Left colon (tissue), 2 donors: ENCODE data around the gene AMOT. TPM values are rescaled to one million over a fixed set of nuclear protein-coding genes. Genes with fewer than 3 reads are reported as not detected.

Experiments used
- ATAC-seq: fragments of 200-7000 bp; cut with Tn5 transposase; one replicate; pipeline ENCODE4 v1.9.1; 2020; ENCODE audit warnings: mild to moderate bottlenecking, moderate library complexity
- DNase-seq, 2 donors: peaks; one replicate each; pipeline ENCODE4 v3.0.0-alpha.2; 2020
- intact Hi-C, 2 donors: fragments of 100-400 bp; cut with DNase I in 1 of 2; cut with micrococcal nuclease in 1 of 2; formaldehyde crosslinking; loops; one replicate each; pipeline versions ENCODE4 v1.11.2 to v1.14.0; 2022; cut with DNase I, micrococcal nuclease
- total RNA-seq, 2 donors: library from RNA; stranded (reverse); fragmentation: NEBNext Ultra II Directional; extraction: Animal tissue kit (Norgen Biotek cat#: 25700); gene quantifications; one replicate each; pipeline ENCODE4 v1.2.1, GENCODE V29; 2021
- donor health status: DM: no; HTN: no; CAD: no.
- donor health status: DM: yes; HTN: yes; CAD: no.

Gene AMOT
- total RNA-seq, 2 donors from 2014 or later: 16.1 to 22.3 TPM

- no peak for ATAC-seq
- no peak for DNase-seq
- intact Hi-C loops: no loop called here
Measured at GRCh38 chrX:112841820-112842157, 1.2 kb upstream of the AMOT start.

GRCh38 chrX:112841114-112841819 lies 636 bp upstream of the AMOT start:
- intact Hi-C loops: no loop called here
- peak; percentile 82 to 87 for DNase-seq
- peak; percentile 89 for ATAC-seq

- ATAC-seq: no peak
- intact Hi-C loops: no loop called here
- no peak for DNase-seq
Measured at GRCh38 chrX:112839856-112840255, 775 bp downstream of the AMOT start.

DNA sequence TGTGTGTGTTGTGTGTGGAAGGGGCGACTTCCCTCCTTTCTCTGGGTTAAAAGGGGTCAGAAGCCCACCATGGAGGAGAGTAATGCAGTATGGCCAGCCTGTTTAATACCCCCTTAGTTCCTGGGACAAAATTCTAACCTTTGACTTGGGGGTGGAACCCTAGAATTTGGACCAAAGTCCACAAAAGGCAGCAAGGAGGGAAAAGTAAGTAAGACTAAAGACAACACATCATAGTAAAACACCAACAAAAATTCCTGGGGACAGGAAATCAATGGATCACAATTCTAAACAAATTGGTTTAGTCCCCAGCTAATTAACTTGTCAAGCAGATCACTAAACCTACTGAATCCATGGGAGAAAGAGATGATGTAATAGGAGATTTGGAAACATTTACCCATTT lies 3.1 kb downstream of the AMOT start:
- ATAC-seq (no peak), DNase-seq (no peak)
- intact Hi-C loops: no loop called here

DNA sequence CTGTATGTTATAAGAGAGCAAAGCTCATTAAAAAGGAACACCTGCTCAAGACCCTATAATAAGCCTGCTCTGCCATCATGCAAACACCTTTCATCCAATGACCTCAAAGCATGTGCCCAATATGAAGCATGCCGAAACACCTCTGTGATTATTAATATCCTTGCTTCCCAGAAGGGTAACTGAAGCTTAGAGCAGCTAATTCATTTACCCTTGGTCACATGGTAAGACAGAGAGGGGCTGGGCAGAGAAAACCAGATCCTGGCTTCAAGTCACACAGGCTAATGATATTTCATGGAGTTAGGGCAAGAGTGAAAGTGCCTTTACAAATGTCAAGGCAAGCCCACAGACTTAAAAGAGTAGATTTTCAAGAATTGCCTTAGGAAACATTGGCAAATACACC lies 5.6 kb downstream of the AMOT start:
- intact Hi-C loops: no loop called here
- DNase-seq: no peak
- ATAC-seq: no peak

DNA sequence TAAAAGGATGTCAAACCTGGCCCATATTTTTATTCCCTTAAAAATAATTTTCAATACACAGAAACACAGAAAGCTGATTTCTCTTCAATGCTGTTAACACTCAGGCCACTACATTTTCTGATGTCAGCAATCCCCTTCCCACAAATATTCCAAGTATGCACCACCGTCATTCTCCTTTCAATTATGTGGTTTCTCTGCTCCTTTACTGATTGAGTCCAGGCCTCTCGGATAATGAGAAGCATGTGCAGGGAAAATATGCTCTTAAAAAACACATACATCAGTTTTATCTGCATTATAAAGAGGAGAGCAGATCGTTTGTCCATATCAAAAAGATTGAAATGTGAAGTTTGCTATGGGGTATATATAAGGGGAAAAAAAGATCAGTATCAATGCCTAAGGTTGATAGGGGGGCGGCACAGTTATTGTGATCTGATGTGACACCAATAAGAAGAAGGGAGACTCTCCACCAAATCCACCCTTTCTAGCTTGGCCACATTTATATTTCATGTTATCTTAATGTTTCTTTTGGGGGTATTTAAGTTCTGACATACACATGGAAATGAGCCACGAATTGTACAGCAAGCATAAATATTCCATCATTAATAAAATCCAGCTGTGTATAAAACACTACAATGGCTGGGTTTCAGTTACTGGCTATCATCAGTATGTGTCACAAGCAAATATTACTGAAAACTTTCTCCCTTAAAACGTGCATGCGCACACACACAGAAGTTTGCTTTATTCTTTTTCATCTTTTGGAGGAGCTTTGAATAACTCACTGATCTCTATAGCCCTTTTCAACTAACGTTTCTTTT lies 6.4 kb downstream of the AMOT start:
- no peak for DNase-seq
- no peak for ATAC-seq
- intact Hi-C loops: no loop called here

- intact Hi-C loops: no loop called here
- ATAC-seq (peak; percentile 100), DNase-seq (peak; percentile 60 to 74)
Measured at GRCh38 chrX:112832481-112833095, 8.0 kb downstream of the AMOT start.

DNA sequence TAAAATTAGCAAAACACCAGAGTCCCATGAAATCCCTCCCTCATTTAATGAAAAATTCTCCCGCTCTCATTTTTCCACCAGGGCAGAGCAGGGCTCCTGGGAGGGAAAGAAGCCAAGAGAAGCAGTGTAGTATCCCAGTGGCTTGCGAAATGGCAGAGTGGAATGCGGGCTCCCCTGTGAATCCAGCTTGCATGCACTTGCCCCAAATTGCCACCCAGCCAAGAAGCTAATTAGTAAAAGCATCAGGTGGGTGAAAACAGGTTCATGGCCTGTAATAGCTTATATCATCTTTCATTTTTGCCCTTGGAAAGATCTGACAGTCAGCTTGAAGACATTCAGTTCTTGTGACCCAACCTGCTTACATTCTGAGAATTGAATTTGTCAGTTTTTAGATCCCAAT lies 10.1 kb downstream of the AMOT start:
- intact Hi-C loops: no loop called here
- DNase-seq (no peak), ATAC-seq (no peak)

DNA sequence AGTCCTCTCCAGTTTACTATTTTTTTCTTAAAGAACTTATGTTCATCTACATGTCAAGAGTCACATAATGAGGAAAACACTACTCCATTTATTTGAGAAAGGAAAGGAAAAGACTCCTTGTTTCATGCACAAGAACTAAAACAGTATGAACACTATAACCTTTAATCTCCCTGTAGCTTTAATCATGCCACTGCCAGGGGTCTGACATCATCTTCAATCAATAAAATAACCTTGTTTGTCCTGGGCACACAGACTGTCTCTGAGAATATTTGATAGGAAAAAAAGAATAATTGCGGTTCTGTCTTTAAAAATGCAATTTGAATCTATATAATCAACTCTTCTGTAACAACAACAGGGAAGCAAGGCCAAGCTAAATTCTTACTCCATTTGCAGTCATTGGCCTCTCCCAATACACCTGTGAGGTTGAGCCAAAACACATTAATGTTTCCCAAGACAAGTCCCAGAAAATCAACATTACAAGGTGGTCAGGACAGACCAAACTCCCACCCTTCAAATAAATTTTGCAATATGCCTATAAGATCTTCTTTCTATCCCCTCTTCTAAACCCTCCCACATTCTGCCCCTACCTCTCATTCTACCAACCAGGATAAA lies 13.2 kb downstream of the AMOT start:
- intact Hi-C loops: no loop called here
- no peak for ATAC-seq
- DNase-seq: no peak

- no peak for DNase-seq
- ATAC-seq: no peak
- intact Hi-C loops: no loop called here
Measured at GRCh38 chrX:112826023-112826422, 14.6 kb downstream of the AMOT start.

- DNase-seq (no peak), ATAC-seq (no peak)
- intact Hi-C loops: no loop called here
Measured at GRCh38 chrX:112822892-112823291, 17.7 kb downstream of the AMOT start.

- intact Hi-C loops: no loop called here
- ATAC-seq (peak; percentile 77), DNase-seq (no peak)
Measured at GRCh38 chrX:112820364-112821268, 20.0 kb downstream of the AMOT start.

DNA sequence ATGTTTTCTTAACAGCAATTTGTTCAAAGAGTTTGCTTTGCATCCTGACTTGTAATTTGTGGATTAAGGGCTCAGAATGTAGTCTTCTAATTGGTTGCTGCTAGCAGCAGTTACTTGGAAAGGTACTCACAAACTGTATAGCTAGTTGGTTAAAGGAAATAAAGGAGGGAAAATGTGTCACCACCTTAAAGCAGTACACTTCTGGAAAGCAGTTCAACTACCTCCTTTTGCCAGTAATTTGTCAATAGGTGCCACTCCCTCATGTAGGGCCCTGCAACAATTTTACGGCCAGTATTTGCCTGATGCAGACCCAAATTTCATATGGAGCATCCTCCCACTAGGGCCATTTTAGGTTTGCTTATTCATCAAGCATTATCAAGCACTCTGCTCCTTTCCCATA lies 20.8 kb downstream of the AMOT start:
- peak; percentile 71 for ATAC-seq
- intact Hi-C loops: no loop called here
- DNase-seq: no peak

DNA sequence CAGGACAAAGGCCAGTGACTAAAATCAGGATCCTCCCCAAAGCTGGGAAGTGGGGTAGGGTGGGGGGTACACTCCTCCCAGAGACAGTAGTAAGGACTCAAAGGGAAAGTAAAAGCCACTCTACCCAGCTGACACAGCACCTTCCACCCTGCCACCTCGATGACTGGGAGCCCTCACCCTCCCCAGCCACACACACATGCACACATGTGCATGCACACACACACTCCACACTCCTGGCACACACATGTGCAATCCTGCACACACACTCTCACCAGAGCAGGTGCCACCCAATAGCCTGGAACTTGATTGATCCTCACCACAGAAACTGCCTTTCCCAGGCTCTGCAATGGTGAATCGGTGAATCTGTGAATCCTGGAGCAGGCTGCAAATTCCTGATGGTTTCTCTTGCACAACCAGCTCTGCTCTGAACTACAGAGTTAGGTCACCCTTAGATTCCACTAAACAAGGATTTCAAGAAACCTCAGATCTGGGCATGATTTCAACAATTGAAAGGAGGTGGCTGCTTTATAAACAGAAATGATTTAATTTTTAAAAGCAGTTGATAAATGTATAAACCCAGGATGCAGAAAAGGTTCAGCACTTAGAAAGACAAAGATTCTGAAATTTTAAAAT lies 21.5 kb downstream of the AMOT start:
- peak; percentile 37 for ATAC-seq
- DNase-seq: no peak

DNA sequence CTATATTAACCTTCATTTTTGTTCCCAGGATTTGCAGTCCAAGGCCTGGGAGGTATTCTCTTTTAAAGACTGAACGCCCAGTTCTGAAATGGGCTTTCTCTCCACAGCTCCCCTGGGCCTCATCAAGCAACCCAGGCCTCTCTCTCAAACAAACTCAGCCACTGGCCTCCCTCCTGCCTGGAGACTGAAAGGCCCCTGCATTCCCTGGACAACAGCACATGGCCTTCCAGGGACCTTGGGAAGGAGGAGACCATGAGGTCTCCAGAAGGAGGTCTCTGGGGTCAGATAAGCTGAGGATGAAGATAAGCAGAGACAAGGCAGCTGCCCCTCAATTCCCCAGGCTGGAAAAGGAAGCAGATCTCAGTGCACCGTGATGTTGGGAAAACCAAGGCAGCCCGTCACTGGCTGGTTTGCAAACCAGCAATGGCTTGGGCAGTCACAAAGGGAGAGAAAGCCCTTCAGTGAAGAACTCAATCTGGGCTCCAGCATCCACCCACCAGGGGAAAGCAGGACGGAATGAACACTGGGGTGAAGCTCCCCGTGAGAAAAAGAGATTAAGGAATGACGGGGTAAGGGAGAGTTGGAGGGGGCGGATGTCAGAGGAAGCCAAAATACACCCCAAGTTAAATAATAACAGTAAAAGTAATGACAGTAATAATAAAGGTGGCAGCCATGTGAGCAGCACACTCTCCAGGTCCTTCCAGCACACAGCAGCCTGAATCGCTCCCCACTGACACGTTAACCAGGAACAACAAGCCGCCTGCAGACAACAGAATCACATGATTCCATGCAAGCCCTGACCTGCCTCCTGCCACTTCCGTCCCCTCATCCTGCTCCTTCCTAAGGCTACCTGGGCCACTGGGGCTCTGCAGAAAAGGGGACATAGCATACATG lies 22.3 kb downstream of the AMOT start:
- DNase-seq (no peak), ATAC-seq (peak; percentile 49)
- intact Hi-C loops: no loop called here

More for the DNA sequence above, 21.5 kb downstream of the AMOT start:
- intact Hi-C loops: no loop called here

- DNase-seq: no peak
- intact Hi-C loops: no loop called here
- ATAC-seq: no peak
Measured at GRCh38 chrX:112816908-112817307, 23.7 kb downstream of the AMOT start.

DNA sequence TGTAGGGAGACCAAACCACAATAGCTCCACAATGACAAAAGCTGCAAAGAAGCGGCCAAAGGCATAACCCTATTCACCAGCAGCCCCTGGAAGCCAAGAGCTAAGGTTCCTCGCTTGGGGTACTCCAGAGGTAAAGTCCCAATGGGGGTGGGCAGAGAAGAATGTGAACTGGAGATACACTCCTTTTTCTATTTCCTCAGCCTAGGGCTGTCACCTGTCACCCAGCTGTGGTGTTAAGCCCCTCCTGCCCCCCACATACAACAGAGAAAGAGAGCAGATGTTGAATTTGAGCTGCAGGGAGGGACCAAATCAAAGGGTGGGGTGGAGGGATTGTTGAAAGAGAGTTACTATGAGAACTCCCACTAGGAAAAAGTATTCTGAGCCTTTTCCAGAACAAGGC lies 26.1 kb downstream of the AMOT start:
- intact Hi-C loops: no loop called here
- DNase-seq: no peak
- no peak for ATAC-seq
